H1 (cell line): Measurements from ENCODE around the gene ZNF57. TPM values are rescaled to one million over a fixed set of nuclear protein-coding genes. Genes with fewer than 3 reads are reported as not detected.

ENCODE experiments used
- CTCF ChIP-seq, 3 experiments: IDR thresholded peaks; 1 replicate in 2 of 3; 2 replicates in 1 of 3; pipeline versions ENCODE4 v1.5.1 to v1.6.1; 2011; ENCODE audit warnings: low read length in 3 of 3, mild to moderate bottlenecking in 3 of 3, inconsistent platforms in 2 of 3, low read depth in 1 of 3, moderate library complexity in 1 of 3; ENCODE audit not compliant: insufficient read depth in 1 of 3; ENCODE audit errors: control extremely low read depth in 1 of 3
- GABPA ChIP-seq: IDR thresholded peaks from 2 replicates; pipeline ENCODE4 v1.6.1; 2011; ENCODE audit warnings: mild to moderate bottlenecking, low read length, moderate library complexity, borderline replicate concordance; ENCODE audit not compliant: insufficient read depth
- HDAC6 ChIP-seq: IDR thresholded peaks from one replicate; pipeline ENCODE4 v1.7.1; 2012; ENCODE audit warnings: low read depth, mild to moderate bottlenecking, inconsistent platforms, low read length, moderate library complexity
- NANOG ChIP-seq: IDR thresholded peaks from 2 replicates; pipeline ENCODE4 v1.6.1; 2011; ENCODE audit warnings: low read length, low read depth, mild to moderate bottlenecking, inconsistent platforms; ENCODE audit not compliant: insufficient read depth, poor library complexity, severe bottlenecking
- polyA plus RNA-seq, 7 experiments: library from polyadenylated mRNA; depleted of rRNA in 3 of 7; stranded (reverse) in 5 of 7; unstranded in 2 of 7; fragments of >200 nt in 5 of 7; fragments of 200-250 nt in 2 of 7; gene quantifications; 1 replicate in 5 of 7; 2 replicates in 1 of 7; 4 replicates in 1 of 7; pipeline versions ENCODE4 v1.2.1 to v1.2.3, GENCODE V29; 2011 to 2013; ENCODE audit warnings: missing spikeins in 2 of 7, mixed read lengths in 2 of 7
- total RNA-seq: library from RNA; stranded (reverse); fragmentation: NEBNext Ultra II Directional; extraction: Animal tissue kit (Norgen Biotek cat#: 25700); gene quantifications from 2 replicates; pipeline ENCODE4 v1.2.1, GENCODE V29; 2021

ZNF57 gene
- total and polyA plus RNA-seq, 2 of the 8 experiments (the other 6 are each of a cell fraction or from before 2014, with no cell fraction given) = 4.9 to 8.9 TPM

- TF ChIP-seq NANOG (no peak), GABPA (no peak), HDAC6 (no peak), CTCF (IDR thresholded peaks at IDR 0.05; ENCODE audit: control extremely low read depth in 1 of 3, insufficient read depth in 1 of 3, low read depth in 1 of 3, low read length in 3 of 3) (no peak)
Measured at GRCh38 chr19:2905918-2906519, 5.3 kb downstream of the ZNF57 start (continued).
